Right lobe of liver (tissue), 4 donors: ENCODE results near the gene STX4.

Source experiments
- CTCF ChIP-seq, 4 donors: fragments of 200-600 bp in 3 of 4; fragments of 450-650 bp in 1 of 4; IDR thresholded peaks; one replicate each; pipeline versions ENCODE4 v1.5.1 to v1.8.0; 2016 to 2022; ENCODE audit warnings: antibody characterized with exemption in 4 of 4, mild to moderate bottlenecking in 2 of 4
- POLR2A ChIP-seq: fragments of 450-650 bp; IDR thresholded peaks from one replicate; pipeline ENCODE4 v1.6.1; 2017; ENCODE audit warnings: antibody characterized with exemption, mild to moderate bottlenecking
- donor health status: DM: no; HTN: no; CAD: no.
- donor health status: DM: no; HTN: no; CAD: no.
- donor health status: DM: no; HTN: yes; CAD: no.

- TF ChIP-seq POLR2A (no peak), CTCF (IDR thresholded peaks at IDR 0.05) (no peak)
These were observed 18.8 kb downstream of the STX4 start for GRCh38 chr16:31052114-31052513.
